GM12892 (cell line): Measurements from ENCODE around the gene CLTRN.
A peak's percentile ranks its signal among the peaks of the same experiment; 100 is the strongest.
"Not testable (repeated sequence)": the region's sequence is repeated elsewhere in the genome, so short reads cannot be mapped to it uniquely, and the experiment has no call there.

Experiments
- DNase-seq: peaks from one replicate; pipeline ENCODE4 v3.0.0; 2011; ENCODE audit not compliant: insufficient read length
- FAIRE-seq: peaks from 2 replicates; lab custom pipeline; 2011; peaks lifted over from hg19 to GRCh38; lab: Jason Lieb, UNC
- POLR2A ChIP-seq: IDR thresholded peaks from 2 replicates; pipeline ENCODE4 v1.6.1; 2011; ENCODE audit warnings: low read depth, low read length, control low read depth
- POLR2AphosphoS5 ChIP-seq: IDR thresholded peaks from 2 replicates; pipeline ENCODE4 v1.6.1; 2011; ENCODE audit warnings: low read depth, low read length, control low read depth
- TAF1 ChIP-seq: IDR thresholded peaks from 2 replicates; pipeline ENCODE4 v1.6.1; 2011; ENCODE audit warnings: low read depth, mild to moderate bottlenecking, control low read depth, low read length, borderline replicate concordance

CLTRN gene

DNA sequence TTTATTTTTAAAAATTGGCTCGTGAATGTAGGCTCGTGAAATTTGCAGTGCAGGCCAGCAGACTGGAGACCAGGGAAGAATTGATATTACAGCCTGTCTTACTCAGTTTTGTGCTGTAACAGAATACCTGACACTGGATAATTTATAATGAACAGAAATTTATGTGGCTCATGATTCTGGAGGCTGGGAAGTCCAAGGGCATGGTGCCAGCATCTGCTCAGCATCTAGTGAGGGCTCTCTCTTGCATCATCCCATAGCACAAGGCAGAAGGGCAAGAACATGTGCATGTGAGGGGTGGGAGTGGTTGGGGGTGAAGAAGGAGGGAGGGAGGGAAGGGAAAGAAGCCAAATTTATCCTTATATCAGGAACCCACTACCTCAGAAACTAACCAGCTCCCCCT is 13.7 kb upstream of the CLTRN start:
- DNase-seq (no peak), FAIRE-seq (no peak)
- TF ChIP-seq POLR2AphosphoS5 (no peak), TAF1 (no peak), POLR2A (no peak)

GRCh38 chrX:15676886-15677285 is 12.3 kb upstream of the CLTRN start:
- no peak for DNase-seq
- TF ChIP-seq POLR2A, result no peak
- no peak for TF ChIP-seq POLR2AphosphoS5
- TF ChIP-seq TAF1, result no peak
- no peak for FAIRE-seq

GRCh38 chrX:15675490-15675921 is 10.9 kb upstream of the CLTRN start:
- DNase-seq (peak; percentile 61), FAIRE-seq (no peak)
- TF ChIP-seq TAF1 (no peak), POLR2A (peak; percentile 13; the same call in 1 of the 2 replicates)

- peak; percentile 100 for FAIRE-seq
- TF ChIP-seq POLR2AphosphoS5 (peak; percentile 75), TAF1 (no peak), POLR2A (peak; percentile 73)
- peak; percentile 65 for DNase-seq
These were observed 10.4 kb upstream of the CLTRN start for GRCh38 chrX:15674841-15675489.

GRCh38 chrX:15674514-15674840 is 9.9 kb upstream of the CLTRN start:
- FAIRE-seq, result no peak

GRCh38 chrX:15673970-15674369 is 9.4 kb upstream of the CLTRN start:
- FAIRE-seq, result no peak

More at GRCh38 chrX:15674514-15674840, 9.9 kb upstream of the CLTRN start:
- no peak for TF ChIP-seq POLR2AphosphoS5
- TF ChIP-seq TAF1, result peak; percentile 68
- TF ChIP-seq POLR2A, result no peak
- DNase-seq, result no peak

GRCh38 chrX:15672881-15673280 is 8.3 kb upstream of the CLTRN start:
- no peak for DNase-seq
- FAIRE-seq, result no peak
- TF ChIP-seq POLR2AphosphoS5 (no peak), TAF1 (no peak), POLR2A (no peak)

More at GRCh38 chrX:15673970-15674369, 9.4 kb upstream of the CLTRN start:
- no peak for DNase-seq
- TF ChIP-seq POLR2A (no peak), TAF1 (no peak), POLR2AphosphoS5 (no peak)

GRCh38 chrX:15663439-15663838 is 1.2 kb downstream of the CLTRN start:
- DNase-seq (no peak), FAIRE-seq (no peak)
- TF ChIP-seq POLR2A (no peak), POLR2AphosphoS5 (no peak), TAF1 (no peak)

- peak; percentile 57 for FAIRE-seq
- DNase-seq, result not testable (repeated sequence)
These were observed 9.8 kb downstream of the CLTRN start for GRCh38 chrX:15654804-15655203.

DNA sequence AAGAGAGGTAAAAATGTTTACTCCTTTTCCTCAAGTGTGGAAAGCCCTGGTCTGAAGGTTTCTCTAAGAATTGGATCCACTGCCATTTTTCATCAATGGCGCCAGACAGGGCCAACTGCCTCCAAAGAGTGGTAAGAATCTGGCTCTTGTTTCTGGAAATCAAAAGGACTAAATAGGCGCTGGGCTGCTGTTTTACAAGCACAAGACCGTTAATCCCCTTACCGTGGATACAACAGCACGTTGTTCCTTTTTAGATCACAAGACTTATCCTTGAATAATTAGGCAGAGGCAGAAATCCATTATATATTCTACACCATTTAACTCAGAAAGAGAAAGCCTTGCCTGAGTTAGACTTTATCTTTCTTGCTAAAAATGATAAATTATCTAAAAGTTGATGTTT is 10.6 kb downstream of the CLTRN start:
- no peak for TF ChIP-seq POLR2AphosphoS5
- no peak for TF ChIP-seq TAF1
- no peak for DNase-seq
- FAIRE-seq, result no peak

GRCh38 chrX:15647510-15647909 is 17.1 kb downstream of the CLTRN start:
- peak; percentile 99 for FAIRE-seq
- not testable (repeated sequence) for DNase-seq

DNA sequence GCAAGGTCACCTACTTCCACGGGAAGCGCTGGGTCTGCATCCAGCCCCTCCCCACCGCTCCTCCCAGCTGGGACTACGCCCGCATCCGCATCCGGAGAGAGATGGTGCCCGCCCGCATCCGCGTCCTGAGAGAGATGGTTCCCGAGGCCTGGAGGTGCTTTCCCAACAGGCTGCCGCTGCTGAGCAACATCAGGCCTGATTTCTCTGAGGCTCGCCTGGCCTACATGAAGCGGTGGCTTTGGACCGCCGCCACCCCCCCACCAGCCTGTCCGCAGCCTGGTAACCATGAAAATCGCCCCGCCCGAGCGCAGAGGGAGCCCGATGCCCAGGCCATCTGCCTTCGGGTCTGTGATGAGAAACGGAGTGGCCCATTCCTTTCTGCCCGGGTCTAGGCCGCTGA is 18.1 kb downstream of the CLTRN start:
- FAIRE-seq (no peak), DNase-seq (no peak)
- TF ChIP-seq POLR2A (no peak), POLR2AphosphoS5 (no peak), TAF1 (no peak)

DNA sequence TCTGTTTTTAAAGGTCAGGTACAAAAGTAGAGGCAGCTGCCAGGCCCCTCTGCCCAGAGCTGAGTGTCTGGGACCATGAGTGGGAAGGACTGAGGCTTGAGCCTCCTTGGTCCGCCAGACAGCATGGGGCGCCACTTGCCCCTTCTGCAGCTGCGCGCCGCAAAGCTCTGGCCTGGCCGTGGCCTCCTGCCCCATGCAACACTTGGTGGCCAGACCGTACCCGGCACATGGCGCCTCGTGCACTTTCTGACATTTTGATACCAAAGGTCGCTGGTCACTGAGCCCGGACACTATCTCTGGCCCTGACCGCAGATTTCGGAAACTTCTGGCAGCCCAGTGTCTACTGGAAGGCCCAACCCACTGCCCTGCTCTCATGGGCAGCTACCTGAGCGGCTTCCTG is 18.6 kb downstream of the CLTRN start:
- DNase-seq, result no peak

GRCh38 chrX:15645266-15645665 is 19.3 kb downstream of the CLTRN start:
- TF ChIP-seq TAF1, result no peak
- no peak for TF ChIP-seq POLR2A
- no peak for TF ChIP-seq POLR2AphosphoS5
- DNase-seq (no peak), FAIRE-seq (no peak)

More for the DNA sequence above, 18.6 kb downstream of the CLTRN start:
- FAIRE-seq, result no peak
- TF ChIP-seq TAF1 (no peak), POLR2A (no peak), POLR2AphosphoS5 (no peak)

- no peak for FAIRE-seq
- no peak for DNase-seq
- no peak for TF ChIP-seq POLR2AphosphoS5
- no peak for TF ChIP-seq POLR2A
- no peak for TF ChIP-seq TAF1
These were observed 20.1 kb downstream of the CLTRN start for GRCh38 chrX:15644560-15644872.
